Hematopoietic multipotent progenitor cell treated with erythropoietin and hydrocortisone succinate and interleukin-3 and kit ligand, for 6 days (in vitro differentiated cells): ENCODE data around the gene CXCL8.
A peak's percentile ranks its signal among the peaks of the same experiment; 100 is the strongest.
"Not testable (repeated sequence)": the region's sequence is repeated elsewhere in the genome, so short reads cannot be mapped to it uniquely, and the experiment has no call there.

Experiments used
- DNase-seq: peaks from one replicate; pipeline ENCODE4 v3.0.0-alpha.2; 2015

The CXCL8 gene

GRCh38 chr4:73740353-73740778 lies at the start of gene CXCL8:
Gene CXCL8, plus strand, starts transcription at chr4:73740569. Its CDS starts 90 bp downstream, at chr4:73740659.
- peak; percentile 65 for DNase-seq

DNA sequence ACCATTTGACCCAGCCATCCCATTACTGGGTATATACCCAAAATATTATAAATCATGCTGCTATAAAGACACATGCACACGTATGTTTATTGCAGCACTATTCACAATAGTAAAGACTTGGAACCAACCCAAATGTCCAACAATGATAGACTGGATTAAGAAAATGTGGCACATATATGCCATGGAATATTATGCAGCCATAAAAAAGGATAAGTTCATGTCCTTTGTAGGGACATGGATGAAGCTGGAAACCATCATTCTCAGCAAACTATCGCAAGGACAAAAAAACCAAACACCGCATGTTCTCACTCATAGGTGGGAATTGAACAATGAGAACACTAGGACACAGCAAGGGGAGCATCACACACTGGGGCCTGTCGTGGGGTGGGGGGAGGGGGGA lies 49.2 kb upstream of the CXCL8 start:
- DNase-seq: not testable (repeated sequence)

- DNase-seq: no peak
Observed at GRCh38 chr4:73691759-73692158, 48.6 kb upstream of the CXCL8 start.

DNA sequence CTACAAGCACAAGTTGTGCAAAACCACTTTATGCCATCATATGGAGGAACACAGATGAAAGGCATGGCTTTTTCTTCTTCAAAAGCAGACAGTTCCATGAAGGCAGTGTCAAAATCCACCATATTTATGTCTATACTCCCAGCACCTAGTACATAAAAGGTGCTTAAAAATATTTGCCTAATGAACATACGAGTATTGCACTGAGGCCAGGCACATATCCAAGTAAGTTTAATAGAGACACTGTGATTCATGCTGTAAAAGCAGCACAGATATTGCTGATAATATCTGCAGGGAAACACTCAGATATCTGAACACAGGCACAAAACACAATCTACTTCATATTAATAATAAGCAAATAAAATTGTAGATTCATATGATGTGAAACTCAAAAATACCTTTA lies 48.1 kb upstream of the CXCL8 start:
- no peak for DNase-seq

GRCh38 chr4:73692701-73693100 lies 47.7 kb upstream of the CXCL8 start:
- no peak for DNase-seq

- no peak for DNase-seq
Observed at GRCh38 chr4:73693811-73694210, 46.6 kb upstream of the CXCL8 start.

GRCh38 chr4:73698217-73698616 lies 42.2 kb upstream of the CXCL8 start:
- DNase-seq: peak; percentile 29

GRCh38 chr4:73701116-73701515 lies 39.3 kb upstream of the CXCL8 start:
- no peak for DNase-seq

DNA sequence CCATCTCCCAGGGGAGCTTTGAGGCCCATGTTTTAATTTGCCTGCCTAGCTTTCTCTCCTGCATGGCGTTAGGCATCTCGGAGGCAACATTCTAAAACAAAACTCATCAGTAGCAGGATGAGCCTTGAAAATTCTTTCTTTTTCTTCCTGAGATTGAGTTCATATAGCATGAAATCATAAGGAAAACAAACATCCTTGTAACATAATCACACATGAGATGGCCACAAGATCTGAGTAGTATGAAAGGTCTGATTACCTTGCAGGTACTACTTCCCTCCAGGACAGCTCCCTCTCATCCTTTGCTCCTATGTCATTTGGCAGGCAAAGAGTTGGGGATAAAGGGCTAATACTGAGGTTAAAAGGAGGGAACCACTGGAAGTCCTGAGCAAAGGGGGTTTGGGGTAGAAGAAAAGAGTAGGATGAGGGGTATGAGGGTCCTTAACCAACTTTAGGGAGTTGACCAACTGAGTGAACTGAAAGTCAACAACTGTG lies 37.5 kb upstream of the CXCL8 start:
- DNase-seq: no peak

DNA sequence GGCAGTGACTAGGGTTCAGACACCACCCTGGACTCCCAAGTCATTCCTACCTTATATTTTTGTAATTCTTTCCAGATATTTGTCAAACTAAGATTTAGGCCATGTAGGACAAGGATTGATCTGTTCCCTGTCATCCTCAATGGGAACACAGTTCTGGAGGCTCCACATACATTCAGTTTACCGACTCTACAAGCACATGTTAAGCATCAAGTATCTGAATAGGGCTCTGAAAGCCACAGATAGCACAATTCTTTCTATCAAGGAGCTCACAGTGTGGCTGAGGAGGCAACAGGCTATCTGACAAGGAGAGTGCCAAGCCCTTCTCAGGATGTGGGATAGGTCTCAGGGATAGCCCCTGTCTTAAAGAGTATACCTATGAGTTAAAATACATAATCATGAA lies 37.0 kb upstream of the CXCL8 start:
- peak; percentile 50 for DNase-seq

DNA sequence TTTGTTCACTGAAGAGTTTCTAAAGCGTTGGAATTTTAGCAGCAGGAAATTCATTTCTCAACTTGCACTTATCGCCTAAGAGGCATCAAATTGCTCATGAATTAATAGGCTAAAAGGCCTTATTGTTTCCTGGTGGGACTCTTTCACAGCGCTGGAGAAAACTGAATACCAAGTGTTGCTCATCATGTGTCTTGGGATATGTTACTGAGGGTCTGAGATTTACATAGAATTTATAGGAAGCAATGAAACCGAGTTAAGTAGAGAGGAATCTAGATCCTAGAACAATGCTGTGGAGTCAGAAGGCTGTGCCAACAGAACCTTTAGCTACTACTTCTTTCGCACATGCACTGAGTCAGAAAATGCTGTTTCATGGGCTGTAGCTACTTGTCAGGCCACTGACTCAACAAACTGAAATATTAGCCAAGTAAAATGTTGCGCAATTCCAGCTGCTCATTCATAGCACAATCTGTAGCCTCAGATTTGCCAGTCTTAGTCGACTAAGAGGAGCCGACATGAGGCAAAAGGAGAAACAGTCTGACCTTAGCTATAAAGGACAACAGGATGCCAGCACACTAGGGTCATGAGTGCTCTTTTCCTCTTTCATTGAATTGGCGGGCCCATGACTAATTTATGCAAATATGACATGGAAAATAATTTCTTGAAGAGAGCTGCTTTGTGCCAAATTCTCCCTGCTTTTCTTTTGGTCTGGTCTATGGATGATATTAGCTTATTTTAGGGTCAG lies 35.9 kb upstream of the CXCL8 start:
- peak; percentile 93 for DNase-seq

- DNase-seq: no peak
Observed at GRCh38 chr4:73705056-73705432, 35.3 kb upstream of the CXCL8 start.

DNA sequence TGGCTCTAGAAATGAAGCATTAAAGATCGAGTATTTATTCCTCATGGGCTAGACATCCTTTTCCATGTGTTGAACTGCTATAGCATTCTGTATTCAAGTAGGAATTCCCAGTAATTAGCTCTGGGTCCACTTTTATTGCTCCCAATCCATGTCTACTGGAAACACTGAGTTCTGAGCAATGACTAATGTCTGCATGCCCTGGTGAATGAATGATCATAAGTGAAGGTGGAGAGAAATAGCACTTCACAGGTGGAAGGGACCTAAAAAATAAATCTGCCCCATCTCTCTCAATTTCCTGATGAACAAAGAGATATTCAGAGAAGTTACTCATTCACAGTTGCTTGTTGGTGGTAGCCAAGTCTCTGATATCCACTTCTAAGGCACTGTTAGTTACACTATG lies 34.6 kb upstream of the CXCL8 start:
- DNase-seq: no peak

- no peak for DNase-seq
Observed at GRCh38 chr4:73706811-73707210, 33.6 kb upstream of the CXCL8 start.

- no peak for DNase-seq
Observed at GRCh38 chr4:73707269-73707875, 33.0 kb upstream of the CXCL8 start.

DNA sequence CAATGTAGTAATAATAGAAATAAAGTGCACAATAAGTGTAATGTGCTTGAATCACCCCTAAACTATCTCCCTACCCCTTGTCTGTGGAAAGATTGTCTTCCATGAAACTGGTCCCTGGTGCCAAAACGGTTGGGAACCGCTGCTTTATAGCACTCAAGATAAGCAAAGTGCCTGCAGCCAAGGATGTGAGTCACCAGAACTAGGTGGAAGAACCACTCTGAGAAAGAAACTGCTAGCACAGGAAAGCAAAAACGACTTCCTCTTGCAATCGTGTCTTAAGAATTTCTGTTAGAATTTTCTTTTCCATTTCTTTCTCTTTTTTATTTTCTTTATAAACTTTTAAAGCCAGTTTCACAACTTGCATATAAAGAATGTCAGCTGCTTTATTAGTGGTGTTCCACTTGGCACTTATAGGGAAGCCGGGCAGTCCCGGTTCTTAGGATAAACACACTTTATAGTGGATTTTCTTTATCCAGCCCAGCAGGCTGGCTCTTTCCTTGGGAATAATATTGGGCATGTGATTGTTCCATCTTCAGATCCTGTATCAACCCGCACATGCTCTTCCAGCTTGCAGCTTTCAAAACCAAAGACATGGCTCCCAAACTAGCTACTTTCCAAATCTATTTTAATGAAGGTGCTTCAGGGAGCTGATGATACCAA lies 32.3 kb upstream of the CXCL8 start:
- DNase-seq: peak; percentile 89

DNA sequence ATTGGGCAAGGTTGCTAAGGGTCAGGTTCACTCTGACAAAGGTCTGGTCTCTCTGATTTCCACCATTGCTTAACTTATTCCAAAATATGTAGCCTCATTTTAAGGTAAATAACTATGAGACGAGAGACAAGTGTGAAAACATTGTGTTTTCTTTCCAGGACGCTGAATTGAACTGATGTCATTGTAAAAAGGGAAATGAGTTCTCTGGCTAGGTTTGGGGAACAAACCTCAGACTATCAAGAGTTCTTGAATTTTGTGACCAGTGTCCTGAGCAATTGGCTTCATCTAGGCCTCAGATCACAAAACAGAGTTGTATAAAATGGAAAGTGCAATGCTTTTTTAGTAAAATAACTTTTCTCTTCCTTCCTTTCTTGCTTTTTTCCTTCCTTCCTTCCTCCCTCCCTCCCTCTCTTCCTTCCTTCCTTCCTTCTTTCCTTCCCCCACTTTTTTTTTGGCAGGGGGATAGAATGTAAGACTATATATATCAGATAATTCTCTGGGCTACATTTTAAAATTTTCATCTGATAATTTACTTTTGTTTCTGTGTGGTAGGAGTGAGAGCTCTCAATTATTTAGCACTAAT lies 30.8 kb upstream of the CXCL8 start:
- peak; percentile 54 for DNase-seq

- no peak for DNase-seq
Observed at GRCh38 chr4:73710094-73710493, 30.3 kb upstream of the CXCL8 start.

DNA sequence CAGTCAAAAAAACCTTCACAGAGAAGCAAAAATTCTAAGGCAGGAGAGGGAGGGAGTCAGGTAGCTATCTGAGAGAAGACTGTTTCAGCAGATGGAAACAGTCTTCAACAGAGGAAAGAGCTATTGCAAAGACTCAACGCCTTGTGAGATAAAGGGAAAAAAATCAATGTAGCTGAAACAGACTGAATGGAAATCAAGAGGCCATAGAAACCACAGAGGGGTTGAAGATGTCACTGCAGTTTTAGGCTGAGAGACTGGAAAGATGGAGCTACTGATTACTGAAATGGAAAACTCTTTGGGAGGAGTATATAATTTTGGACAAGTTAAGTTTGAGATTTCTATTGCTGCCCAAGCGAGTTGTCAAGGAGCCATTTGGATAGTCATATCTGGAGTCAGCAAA lies 28.4 kb upstream of the CXCL8 start:
- DNase-seq: no peak

- DNase-seq: no peak
Observed at GRCh38 chr4:73713650-73714049, 26.7 kb upstream of the CXCL8 start.

DNA sequence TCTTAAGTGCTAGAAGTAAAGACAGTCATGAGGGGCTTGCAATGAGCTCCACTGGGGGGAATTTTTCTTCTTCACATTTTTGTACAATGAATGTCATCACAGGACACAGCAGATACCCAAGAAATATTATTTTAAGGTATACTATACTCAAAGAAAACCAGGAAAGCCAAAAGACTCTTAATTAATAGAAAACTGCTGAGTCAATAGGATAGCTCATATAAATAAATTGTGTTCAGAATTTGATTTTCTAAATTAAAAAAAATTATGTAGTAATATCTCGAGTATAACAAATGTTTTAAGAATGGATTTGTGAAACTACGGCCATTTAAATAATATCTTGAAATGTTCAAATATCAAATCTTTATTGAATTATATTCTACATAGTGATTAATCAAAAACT lies 25.7 kb upstream of the CXCL8 start:
- DNase-seq: no peak

- no peak for DNase-seq
Observed at GRCh38 chr4:73715659-73716058, 24.7 kb upstream of the CXCL8 start.
